Measurements from ENCODE around the gene GARIN5A.

GARIN5A gene

GRCh38 chr19:50493171-50493570 is 16.5 kb upstream of the GARIN5A start:
- Histone ChIP-seq H3K9ac (ENCODE audit: low read depth, low read length) (no peak overlapping the region), H3K4me1 (ENCODE audit: control insufficient read depth, insufficient read depth, low read length) (peaks cover 3% of the 10 kb centered on the region), H3K36me3 (ENCODE audit: control insufficient read depth, insufficient read depth, low read length) (no peaks in the 10 kb centered on the region), H3K9me3 (ENCODE audit: control insufficient read depth, insufficient read depth, low read length) (no peaks in the 10 kb centered on the region), H3K27me3 (ENCODE audit: control insufficient read depth, insufficient read depth, low read length) (peaks cover 91% of the 10 kb centered on the region), H3K4me3 (ENCODE audit: low read depth, low read length) (no peak overlapping the region)

GRCh38 chr19:50492303-50493052 is 15.8 kb upstream of the GARIN5A start:
- Histone ChIP-seq H3K36me3 (ENCODE audit: control insufficient read depth, insufficient read depth, low read length) (no peaks in the 10 kb centered on the region), H3K27me3 (ENCODE audit: control insufficient read depth, insufficient read depth, low read length) (peaks cover 89% of the 10 kb centered on the region), H3K4me1 (ENCODE audit: control insufficient read depth, insufficient read depth, low read length) (peaks cover 3% of the 10 kb centered on the region), H3K9ac (ENCODE audit: low read depth, low read length) (no peak overlapping the region), H3K9me3 (ENCODE audit: control insufficient read depth, insufficient read depth, low read length) (no peaks in the 10 kb centered on the region), H3K4me3 (ENCODE audit: low read depth, low read length) (peak overlapping the region; percentile 20)

GRCh38 chr19:50490991-50491472 is 14.4 kb upstream of the GARIN5A start:
- H3K4me1 ChIP-seq (ENCODE audit: control insufficient read depth, insufficient read depth, low read length), result peaks cover 3% of the 10 kb centered on the region
- H3K9me3 ChIP-seq (ENCODE audit: control insufficient read depth, insufficient read depth, low read length), result peaks cover 8% of the 10 kb centered on the region
- peaks cover 87% of the 10 kb centered on the region for H3K27me3 ChIP-seq (ENCODE audit: control insufficient read depth, insufficient read depth, low read length)
- H3K9ac ChIP-seq (ENCODE audit: low read depth, low read length), result no peak overlapping the region
- H3K4me3 ChIP-seq (ENCODE audit: low read depth, low read length), result peak overlapping the region; percentile 18
- H3K36me3 ChIP-seq (ENCODE audit: control insufficient read depth, insufficient read depth, low read length), result no peaks in the 10 kb centered on the region

GRCh38 chr19:50490411-50490811 is 13.8 kb upstream of the GARIN5A start:
- Histone ChIP-seq H3K36me3 (ENCODE audit: control insufficient read depth, insufficient read depth, low read length) (peaks cover 2% of the 10 kb centered on the region), H3K4me3 (ENCODE audit: low read depth, low read length) (peak overlapping the region; percentile 4), H3K9ac (ENCODE audit: low read depth, low read length) (no peak overlapping the region), H3K9me3 (ENCODE audit: control insufficient read depth, insufficient read depth, low read length) (peaks cover 12% of the 10 kb centered on the region), H3K4me1 (ENCODE audit: control insufficient read depth, insufficient read depth, low read length) (peaks cover 3% of the 10 kb centered on the region), H3K27me3 (ENCODE audit: control insufficient read depth, insufficient read depth, low read length) (peaks cover 85% of the 10 kb centered on the region)

- peaks cover 3% of the 10 kb centered on the region for H3K4me1 ChIP-seq (ENCODE audit: control insufficient read depth, insufficient read depth, low read length)
- peaks cover 76% of the 10 kb centered on the region for H3K27me3 ChIP-seq (ENCODE audit: control insufficient read depth, insufficient read depth, low read length)
- H3K9me3 ChIP-seq (ENCODE audit: control insufficient read depth, insufficient read depth, low read length), result peaks cover 12% of the 10 kb centered on the region
- H3K36me3 ChIP-seq (ENCODE audit: control insufficient read depth, insufficient read depth, low read length), result peaks cover 2% of the 10 kb centered on the region
- H3K9ac ChIP-seq (ENCODE audit: low read depth, low read length), result no peak overlapping the region
- peak overlapping the region; percentile 26 for H3K4me3 ChIP-seq (ENCODE audit: low read depth, low read length)
Observed at GRCh38 chr19:50489461-50490011, 12.9 kb upstream of the GARIN5A start.

- Histone ChIP-seq H3K36me3 (ENCODE audit: control insufficient read depth, insufficient read depth, low read length) (peaks cover 2% of the 10 kb centered on the region), H3K9me3 (ENCODE audit: control insufficient read depth, insufficient read depth, low read length) (peaks cover 12% of the 10 kb centered on the region), H3K4me1 (ENCODE audit: control insufficient read depth, insufficient read depth, low read length) (peaks cover 3% of the 10 kb centered on the region), H3K4me3 (ENCODE audit: low read depth, low read length) (peak overlapping the region; percentile 26), H3K27me3 (ENCODE audit: control insufficient read depth, insufficient read depth, low read length) (peaks cover 69% of the 10 kb centered on the region), H3K9ac (ENCODE audit: low read depth, low read length) (no peak overlapping the region)
Observed at GRCh38 chr19:50488389-50489194, 11.9 kb upstream of the GARIN5A start.

GRCh38 chr19:50486823-50487515 is 10.3 kb upstream of the GARIN5A start:
- H3K36me3 ChIP-seq (ENCODE audit: control insufficient read depth, insufficient read depth, low read length), result peaks cover 9% of the 10 kb centered on the region

GRCh38 chr19:50485284-50485955 is 8.8 kb upstream of the GARIN5A start:
- Histone ChIP-seq H3K9ac (ENCODE audit: low read depth, low read length) (no peak overlapping the region), H3K4me3 (ENCODE audit: low read depth, low read length) (no peak overlapping the region), H3K4me1 (ENCODE audit: control insufficient read depth, insufficient read depth, low read length) (no peaks in the 10 kb centered on the region), H3K9me3 (ENCODE audit: control insufficient read depth, insufficient read depth, low read length) (peaks cover 12% of the 10 kb centered on the region), H3K36me3 (ENCODE audit: control insufficient read depth, insufficient read depth, low read length) (peaks cover 17% of the 10 kb centered on the region), H3K27me3 (ENCODE audit: control insufficient read depth, insufficient read depth, low read length) (peaks cover 37% of the 10 kb centered on the region)

More at GRCh38 chr19:50486823-50487515, 10.3 kb upstream of the GARIN5A start:
- Histone ChIP-seq H3K27me3 (ENCODE audit: control insufficient read depth, insufficient read depth, low read length) (peaks cover 53% of the 10 kb centered on the region), H3K4me3 (ENCODE audit: low read depth, low read length) (no peak overlapping the region), H3K9ac (ENCODE audit: low read depth, low read length) (no peak overlapping the region), H3K4me1 (ENCODE audit: control insufficient read depth, insufficient read depth, low read length) (peaks cover 3% of the 10 kb centered on the region), H3K9me3 (ENCODE audit: control insufficient read depth, insufficient read depth, low read length) (peaks cover 12% of the 10 kb centered on the region)

- Histone ChIP-seq H3K9ac (ENCODE audit: low read depth, low read length) (no peak overlapping the region), H3K27me3 (ENCODE audit: control insufficient read depth, insufficient read depth, low read length) (peaks cover 15% of the 10 kb centered on the region), H3K4me3 (ENCODE audit: low read depth, low read length) (no peak overlapping the region), H3K9me3 (ENCODE audit: control insufficient read depth, insufficient read depth, low read length) (peaks cover 17% of the 10 kb centered on the region), H3K36me3 (ENCODE audit: control insufficient read depth, insufficient read depth, low read length) (peaks cover 40% of the 10 kb centered on the region), H3K4me1 (ENCODE audit: control insufficient read depth, insufficient read depth, low read length) (no peaks in the 10 kb centered on the region)
Observed at GRCh38 chr19:50482916-50483315, 6.3 kb upstream of the GARIN5A start.

- peaks cover 40% of the 10 kb centered on the region for H3K36me3 ChIP-seq (ENCODE audit: control insufficient read depth, insufficient read depth, low read length)
- H3K9me3 ChIP-seq (ENCODE audit: control insufficient read depth, insufficient read depth, low read length), result peaks cover 17% of the 10 kb centered on the region
- no peak overlapping the region for H3K9ac ChIP-seq (ENCODE audit: low read depth, low read length)
- H3K27me3 ChIP-seq (ENCODE audit: control insufficient read depth, insufficient read depth, low read length), result peaks cover 10% of the 10 kb centered on the region
- H3K4me3 ChIP-seq (ENCODE audit: low read depth, low read length), result no peak overlapping the region
- H3K4me1 ChIP-seq (ENCODE audit: control insufficient read depth, insufficient read depth, low read length), result no peaks in the 10 kb centered on the region
Observed at GRCh38 chr19:50482271-50482855, 5.7 kb upstream of the GARIN5A start.
